Heart right ventricle (tissue), 16 donors: ENCODE measurements around the gene KCMF1. TPM values are rescaled to one million over a fixed set of nuclear protein-coding genes. Genes with fewer than 3 reads are reported as not detected.

ENCODE experiments used
- ATAC-seq, 8 donors: fragments of 200-7000 bp; cut with Tn5 transposase; one replicate each; pipeline ENCODE4 v1.9.1; 2020; ENCODE audit warnings: mild to moderate bottlenecking in 8 of 8, moderate library complexity in 8 of 8, moderate number of reproducible peaks in 1 of 8
- DNase-seq, 2 donors: peaks; one replicate each; pipeline ENCODE4 v3.0.0-alpha.2; 2020
- H3K27ac ChIP-seq, 10 donors: fragments of 200-600 bp; sonication (generic) in 2 of 10; one replicate each; pipeline versions ENCODE4 v1.5.0 to v1.8.0; 2020 to 2022; ENCODE audit warnings: mild to moderate bottlenecking in 3 of 10
- H3K27me3 ChIP-seq, 7 donors: fragments of 200-600 bp; one replicate each; pipeline ENCODE4 v1.8.0; 2021 to 2022; ENCODE audit warnings: mild to moderate bottlenecking in 2 of 7
- H3K36me3 ChIP-seq, 9 donors: fragments of 200-600 bp; sonication (generic) in 1 of 9; one replicate each; pipeline versions ENCODE4 v1.5.0 to v1.8.0; 2020 to 2022; ENCODE audit warnings: mild to moderate bottlenecking in 2 of 9
- H3K4me1 ChIP-seq, 9 donors: fragments of 200-600 bp; sonication (generic) in 1 of 9; one replicate each; pipeline versions ENCODE4 v1.5.0 to v1.8.0; 2020 to 2022; ENCODE audit warnings: mild to moderate bottlenecking in 4 of 9
- H3K4me3 ChIP-seq, 10 donors: fragments of 200-600 bp; sonication (generic) in 2 of 10; one replicate each; pipeline versions ENCODE4 v1.5.0 to v1.8.0; 2020 to 2022; ENCODE audit warnings: mild to moderate bottlenecking in 7 of 10, moderate library complexity in 2 of 10
- H3K9me3 ChIP-seq, 11 donors: fragments of 200-600 bp in 10 of 11; sonication (generic) in 2 of 11; one replicate each; pipeline versions ENCODE4 v1.5.0 to v1.8.0; 2013 to 2022; ENCODE audit warnings: mild to moderate bottlenecking in 2 of 11, control low read depth in 1 of 11, moderate library complexity in 1 of 11
- CTCF ChIP-seq, 9 donors: fragments of 200-600 bp; sonication (generic) in 2 of 9; IDR thresholded peaks; one replicate each; pipeline versions ENCODE4 v1.5.0 to v1.8.0; 2021 to 2022; ENCODE audit warnings: antibody characterized with exemption in 9 of 9, mild to moderate bottlenecking in 5 of 9, moderate library complexity in 1 of 9
- WGBS, 2 donors: extraction: QIAGEN DNeasy Blood & Tissue Kit; methylation state at CpG; one replicate each; pipeline ENCODE4 v1.1.7; 2013; ENCODE audit warnings: inconsistent platforms in 1 of 2; 5-methylcytosine and 5-hydroxymethylcytosine counted together
- intact Hi-C, 10 donors: fragments of 100-400 bp; cut with DNase I; formaldehyde crosslinking; loops; one replicate each; pipeline versions ENCODE4 v1.11.1 to v1.14.2; 2022
- polyA plus RNA-seq, 2 donors: library from polyadenylated mRNA; stranded (reverse); fragments of 200-250 nt; gene quantifications; one replicate each; pipeline ENCODE4 v1.2.3, GENCODE V29; 2013
- total RNA-seq, 10 donors: library from RNA; stranded (reverse); fragmentation: NEBNext Ultra II Directional in 3 of 10; extraction: Animal tissue kit (Norgen Biotek cat#: 25700) in 3 of 10; gene quantifications; one replicate each; pipeline versions ENCODE4 v1.2.1 to v1.2.4, GENCODE V29; 2021 to 2023
- donor health status: Arrhythmogenic right ventricular cardiomyopathy.
- donor health status: ischemic (EF 13 %, LVEDD 7.1; RV severe dilation, severe dysfunction).
- donor health status: healthy with polysubstance abuse.
- donor health status: DM: no; HTN: yes; CAD: no.
- donor health status: DM: no; HTN: no; CAD: no.
- donor health status: ischemic (EF 25% LVEDD 6.9; RV normal size, moderate dysfunction).
- donor health status: ischemic (EF 25% LVEDD 5.7; RV mildly dilated, moderate dysfunction).
- donor health status: healthy.
- donor health status: DM: yes; HTN: yes; CAD: no.
- donor health status: Ischemic cardiomyopathy.
- donor health status: ischemic (EF 35%, LVEDD 5.7; RV mildly dilated, moderate dysfunction).
- donor health status: nonischemic (EF 11% LVEDD 7.7; RV severe dilation, severe dysfunction).
- donor health status: DM: yes; HTN: yes; CAD: no.
- donor health status: PGD.
- donor health status: ischemic (EF 29% LVEDD 5.4; RV normal size, mild dysfunction).
- donor health status: nonischemic (EF 23%, LVEDD 6.1; RV moderate dilation, normal function).

The KCMF1 gene
- total and polyA plus RNA-seq, 12 donors = 6.9 to 89.5 (median 79.8) TPM

DNA sequence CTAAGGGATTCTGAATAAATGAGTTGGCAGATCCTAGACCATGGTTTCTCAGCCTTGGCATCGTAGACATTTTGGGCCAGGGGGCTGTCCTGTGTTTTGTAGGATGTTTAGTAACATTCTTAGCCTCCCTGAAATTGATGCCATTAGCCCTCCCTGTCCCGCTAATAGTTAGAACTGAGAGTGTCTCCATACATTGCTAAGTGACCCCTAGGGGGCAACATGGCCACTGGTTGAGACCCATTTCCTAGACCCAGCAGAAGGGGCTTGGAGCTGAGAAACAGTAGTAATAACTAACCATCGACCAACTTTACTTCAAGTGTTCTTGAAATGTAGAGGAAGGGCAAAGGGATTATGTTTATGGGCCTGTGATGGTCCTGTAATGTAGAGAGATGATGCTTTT is 40.8 kb downstream of the KCMF1 start:
- ATAC-seq (no peak), DNase-seq (no peak)
- 89 to 91% methylated on average over 3 of the region's 3 CpGs for WGBS, 2 donors
- peak in 1 of 9 donors; percentile 5 for TF ChIP-seq CTCF (IDR thresholded peaks at IDR 0.05)
- no peak overlapping the region for H3K27ac ChIP-seq
- no peak overlapping the region for H3K4me3 ChIP-seq
- peaks cover 0 to 81% (median 65%) of the 10 kb centered on the region in 9 donors for H3K4me1 ChIP-seq
- H3K27me3 ChIP-seq = no peaks in the 10 kb centered on the region
- peaks cover 0 to 15% (median 6%) of the 10 kb centered on the region in 9 donors for H3K36me3 ChIP-seq
- intact Hi-C loops = loop anchor here in 3 of 10 donors (5.0 kb wide), 2 partner anchors 39 to 84 kb away; partner anchors contain the start of gene KCMF1 (in 3 of the 3)
- H3K9me3 ChIP-seq = no peaks in the 10 kb centered on the region

DNA sequence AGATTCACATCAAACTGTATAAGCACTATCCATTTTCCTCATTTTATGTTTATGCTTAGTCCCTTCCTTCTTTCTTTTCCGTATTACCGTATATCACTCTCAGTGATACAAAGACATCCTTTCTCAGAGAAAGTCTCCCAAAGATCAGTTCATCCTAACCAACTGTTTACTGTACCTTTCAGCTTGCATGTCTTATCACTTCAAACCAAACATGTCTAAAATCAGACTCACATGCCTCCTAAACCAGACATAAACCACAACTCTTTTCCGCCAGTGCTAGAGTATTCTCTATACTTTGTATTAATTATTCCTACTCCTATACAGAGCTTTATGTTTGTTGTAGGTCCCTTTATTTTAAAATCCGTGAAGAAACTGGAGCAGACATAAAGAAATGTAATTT is 41.5 kb downstream of the KCMF1 start:
- Histone ChIP-seq H3K27me3 (no peaks in the 10 kb centered on the region), H3K4me1 (peaks cover 0 to 85% (median 69%) of the 10 kb centered on the region in 9 donors), H3K9me3 (no peaks in the 10 kb centered on the region), H3K4me3 (no peak overlapping the region), H3K36me3 (peaks cover 0 to 12% (median 5%) of the 10 kb centered on the region in 9 donors), H3K27ac (no peak overlapping the region)
- intact Hi-C loops = loop anchor here in 3 of 10 donors (5.0 kb wide), 2 partner anchors 40 to 85 kb away; partner anchors contain the start of gene KCMF1 (in 3 of the 3)
- ATAC-seq (no peak), DNase-seq (no peak)
- 83 to 90% methylated on average over 4 of the region's 4 CpGs for WGBS, 2 donors
- TF ChIP-seq CTCF (IDR thresholded peaks at IDR 0.05) = no peak

GRCh38 chr2:85012855-85013254 is 41.9 kb downstream of the KCMF1 start:
- Histone ChIP-seq H3K27ac (no peak overlapping the region), H3K4me3 (no peak overlapping the region), H3K27me3 (no peaks in the 10 kb centered on the region), H3K9me3 (no peaks in the 10 kb centered on the region), H3K4me1 (peaks cover 0 to 89% (median 68%) of the 10 kb centered on the region in 9 donors), H3K36me3 (peaks cover 0 to 8% (median 1%) of the 10 kb centered on the region in 9 donors)
- TF ChIP-seq CTCF (IDR thresholded peaks at IDR 0.05) = no peak
- 89 to 93% methylated on average over 1 of the region's 1 CpG for WGBS, 2 donors
- no peak for DNase-seq
- ATAC-seq = no peak
- intact Hi-C loops = loop anchor here in 3 of 10 donors (5.0 kb wide), 2 partner anchors 41 to 86 kb away; partner anchors contain the start of gene KCMF1 (in 3 of the 3)

- peak overlapping the region in 6 of 10 donors; percentile 3 to 36 (median 22) for H3K27ac ChIP-seq
- ATAC-seq (no peak), DNase-seq (no peak)
- TF ChIP-seq CTCF (IDR thresholded peaks at IDR 0.05) = peak in 3 of 9 donors; percentile 10 to 24 (median 16)
- H3K9me3 ChIP-seq = no peaks in the 10 kb centered on the region
- intact Hi-C loops = loop anchor here in 1 of 10 donors (2.0 kb wide), 1 partner anchor 89 kb away; no protein-coding TSS in a partner anchor
- H3K4me3 ChIP-seq = no peak overlapping the region
- peaks cover 0 to 84% (median 66%) of the 10 kb centered on the region in 9 donors for H3K4me1 ChIP-seq
- 45 to 61% methylated on average over 7 of the region's 7 CpGs for WGBS, 2 donors
- no peaks in the 10 kb centered on the region for H3K27me3 ChIP-seq
- H3K36me3 ChIP-seq = no peaks in the 10 kb centered on the region
These were observed 44.8 kb downstream of the KCMF1 start for GRCh38 chr2:85015653-85016360.
